Endothelial cell of umbilical vein (primary cell): Measurements from ENCODE around the gene RALGPS1. TPM values are rescaled to one million over a fixed set of nuclear protein-coding genes. Genes with fewer than 3 reads are reported as not detected.

ENCODE experiments used
- BruUV-seq: library from RNA; stranded (reverse); fragments of 400-500 nt; replicated peaks from 2 replicates; lab custom pipeline; 2021; lab: Mats Ljungman, UMichigan
- CTCF ChIA-PET: fragments of 300-600, 350-600 bp; sonication (Branson Sonifier 250); formaldehyde crosslinking; loops from one replicate; lab custom pipeline; 2021; ENCODE audit warnings: antibody characterized with exemption, inconsistent platforms; lab: Charles Lee
- POLR2A ChIA-PET: fragments of 300-600, 350-600 bp; sonication (Branson Sonifier 250); formaldehyde crosslinking; loops from one replicate; lab custom pipeline; 2021; ENCODE audit warnings: antibody characterized with exemption, inconsistent platforms; lab: Charles Lee
- DNase-seq: peaks from one replicate; pipeline ENCODE4 v3.0.0-alpha.2; 2011; ENCODE audit warnings: low read depth, low spot score
- FAIRE-seq: peaks from 2 replicates; lab custom pipeline; 2011; peaks lifted over from hg19 to GRCh38; lab: Jason Lieb, UNC
- H2AFZ ChIP-seq: 2 replicates; pipeline ENCODE4 v1.6.0; 2012; ENCODE audit warnings: low read depth, low read length, control low read depth, inconsistent platforms
- H3K27ac ChIP-seq: 2 replicates; pipeline ENCODE4 v1.5.1; 2011; ENCODE audit warnings: low read depth, mild to moderate bottlenecking, control low read depth, low read length, moderate library complexity; ENCODE audit not compliant: insufficient read depth
- H3K27me3 ChIP-seq, 2 experiments: 2 replicates each; pipeline versions ENCODE4 v1.6.0 to v1.6.1; 2011; ENCODE audit warnings: low read length in 2 of 2, mixed read lengths in 1 of 2; ENCODE audit not compliant: control insufficient read depth in 2 of 2, insufficient read depth in 2 of 2
- H3K36me3 ChIP-seq, 2 experiments: 2 replicates in 1 of 2; 3 replicates in 1 of 2; pipeline ENCODE4 v1.5.1; 2011; ENCODE audit warnings: low read length in 2 of 2, mild to moderate bottlenecking in 1 of 2, moderate library complexity in 1 of 2; ENCODE audit not compliant: control insufficient read depth in 2 of 2, insufficient read depth in 2 of 2; ENCODE audit errors: extremely low read depth in 1 of 2
- H3K4me1 ChIP-seq: 3 replicates; pipeline ENCODE4 v1.5.1; 2011; ENCODE audit warnings: mild to moderate bottlenecking, low read length; ENCODE audit not compliant: control insufficient read depth, insufficient read depth; ENCODE audit errors: extremely low read depth
- H3K4me2 ChIP-seq: 2 replicates; pipeline ENCODE4 v1.6.1; 2011; ENCODE audit warnings: low read length, control low read depth, mixed read lengths; ENCODE audit not compliant: insufficient read depth
- H3K4me3 ChIP-seq, 3 experiments: fragments of 200-600 bp in 1 of 3; sonication (generic), shearing (Covaris generic) in 1 of 3; replicated peaks in 1 of 3; 2 replicates each; pipeline ENCODE4 v1.5.1; 2011 to 2016; ENCODE audit warnings: control low read depth in 3 of 3, low read length in 3 of 3, mild to moderate bottlenecking in 2 of 3, inconsistent platforms in 1 of 3, low read depth in 1 of 3, moderate library complexity in 1 of 3; ENCODE audit not compliant: insufficient read depth in 1 of 3
- H3K79me2 ChIP-seq: 2 replicates; pipeline ENCODE4 v1.6.0; 2012; ENCODE audit warnings: low read length, inconsistent platforms; ENCODE audit not compliant: control insufficient read depth, insufficient read depth
- H3K9ac ChIP-seq: replicated peaks from 2 replicates; pipeline ENCODE3; 2011; ENCODE audit warnings: low read length, control low read depth; ENCODE audit not compliant: insufficient read depth; ENCODE audit errors: extremely low read depth
- H3K9me1 ChIP-seq: replicated peaks from 3 replicates; pipeline ENCODE4 v1.6.0; 2011; ENCODE audit warnings: mild to moderate bottlenecking, low read length; ENCODE audit not compliant: control insufficient read depth, insufficient read depth; ENCODE audit errors: extremely low read depth
- H3K9me3 ChIP-seq: replicated peaks from 2 replicates; pipeline ENCODE4 v1.5.1; 2012; ENCODE audit warnings: low read length, inconsistent platforms; ENCODE audit not compliant: control insufficient read depth, insufficient read depth
- H4K20me1 ChIP-seq: replicated peaks from 2 replicates; pipeline ENCODE3; 2011; ENCODE audit warnings: mild to moderate bottlenecking, low read length; ENCODE audit not compliant: control insufficient read depth, insufficient read depth; ENCODE audit errors: extremely low read depth
- CTCF ChIP-seq, 2 donors: IDR thresholded peaks; 1 replicate in 1 of 2; 2 replicates in 1 of 2; pipeline ENCODE4 v1.5.1; 2011; ENCODE audit warnings: low read length in 2 of 2, mild to moderate bottlenecking in 2 of 2, moderate library complexity in 2 of 2, control low read depth in 1 of 2, inconsistent platforms in 1 of 2, low read depth in 1 of 2; ENCODE audit not compliant: insufficient read depth in 1 of 2; ENCODE audit errors: extremely low read depth in 1 of 2
- EZH2 ChIP-seq: IDR thresholded peaks from 2 replicates; pipeline ENCODE4 v1.6.1; 2012; ENCODE audit warnings: borderline replicate concordance, low read depth, mild to moderate bottlenecking, moderate library complexity, low read length, inconsistent platforms; ENCODE audit not compliant: severe bottlenecking
- FOS ChIP-seq: IDR thresholded peaks from 2 replicates; pipeline ENCODE4 v1.6.1; 2011; ENCODE audit warnings: mild to moderate bottlenecking, low read length, moderate library complexity, borderline replicate concordance; ENCODE audit not compliant: insufficient read depth
- GATA2 ChIP-seq: IDR thresholded peaks from 2 replicates; pipeline ENCODE4 v1.7.0; 2011; ENCODE audit warnings: low read depth, mild to moderate bottlenecking, moderate library complexity, mixed read lengths, low read length; ENCODE audit not compliant: insufficient read length, insufficient read depth
- JUN ChIP-seq: IDR thresholded peaks from 2 replicates; pipeline ENCODE4 v1.6.1; 2011; ENCODE audit warnings: borderline replicate concordance, low read depth; ENCODE audit not compliant: insufficient read length, insufficient read depth
- MAX ChIP-seq: IDR thresholded peaks from 2 replicates; pipeline ENCODE4 v1.6.1; 2011; ENCODE audit not compliant: insufficient read depth, insufficient read length
- MYC ChIP-seq: IDR thresholded peaks from one replicate; pipeline ENCODE4 v1.6.1; 2011; ENCODE audit warnings: mild to moderate bottlenecking, low read depth, low read length
- POLR2A ChIP-seq: IDR thresholded peaks from 2 replicates; pipeline ENCODE4 v1.6.1; 2012; ENCODE audit warnings: low read depth, mild to moderate bottlenecking, control low read depth, low read length
- POLR2AphosphoS5 ChIP-seq: IDR thresholded peaks from 2 replicates; pipeline ENCODE4 v1.6.1; 2012; ENCODE audit warnings: low read depth, mild to moderate bottlenecking, control low read depth, low read length, moderate library complexity; ENCODE audit not compliant: insufficient read depth
- dilution Hi-C: fragments of 300-500 bp; cut with MboI; formaldehyde crosslinking; loops from one replicate; pipeline ENCODE4 v1.15.0; 2019; ENCODE audit warnings: low sequenced_read_pairs; ENCODE audit not compliant: extremely low pct_ligation_motif_present
- intact Hi-C: fragments of 100-400 bp; cut with micrococcal nuclease; formaldehyde crosslinking; loops from one replicate; pipeline ENCODE4 v1.10.0; 2022
- polyA plus RNA-seq, 4 experiments: library from polyadenylated mRNA; depleted of rRNA in 3 of 4; stranded (reverse) in 3 of 4; unstranded in 1 of 4; fragments of >200 nt; gene quantifications; 2 replicates each; pipeline versions ENCODE4 v1.2.1 to v1.2.3, GENCODE V29; 2011 to 2012; ENCODE audit warnings: missing spikeins in 1 of 4
- total RNA-seq: library from RNA; stranded (reverse); gene quantifications from 2 replicates; pipeline ENCODE4 v1.2.3, GENCODE V29; 2021

RALGPS1 gene
- total and polyA plus RNA-seq, 2 donors (not counting 3 experiments of a cell fraction or from before 2014, with no cell fraction given) = 3.8 to 5.5 TPM

- H2AFZ ChIP-seq = no peak overlapping the region
- no peaks in the 10 kb centered on the region for H3K27me3 ChIP-seq
- TF ChIP-seq POLR2A (no peak), MAX (no peak), CTCF (IDR thresholded peaks at IDR 0.05; ENCODE audit: extremely low read depth in 1 of 2, insufficient read depth in 1 of 2, low read depth in 1 of 2, low read length in 2 of 2) (no peak), MYC (no peak), POLR2AphosphoS5 (no peak), JUN (no peak), FOS (no peak), GATA2 (no peak), EZH2 (no peak)
- DNase-seq (no peak), FAIRE-seq (no peak)
- no peaks in the 10 kb centered on the region for H3K79me2 ChIP-seq
- H3K9me1 ChIP-seq = no peaks in the 10 kb centered on the region
- no peaks in the 10 kb centered on the region for H4K20me1 ChIP-seq
- H3K9me3 ChIP-seq = no peaks in the 10 kb centered on the region
- H3K4me3 ChIP-seq = no peak overlapping the region
- intact Hi-C loops = no loop called here
- H3K9ac ChIP-seq = no peak overlapping the region
- ChIA-PET POLR2A (no interaction called here), CTCF (no interaction called here)
- no peaks in the 10 kb centered on the region for H3K36me3 ChIP-seq
- H3K27ac ChIP-seq = no peak overlapping the region
- dilution Hi-C loops = no loop called here
- H3K4me2 ChIP-seq = no peak overlapping the region
- H3K4me1 ChIP-seq = peaks cover 13% of the 10 kb centered on the region
- BruUV-seq = no TSS peak
These were observed 153.1 kb downstream of the RALGPS1 start for GRCh38 chr9:127067603-127068220.
